Measurements from ENCODE around the gene TWF2.

The TWF2 gene

DNA sequence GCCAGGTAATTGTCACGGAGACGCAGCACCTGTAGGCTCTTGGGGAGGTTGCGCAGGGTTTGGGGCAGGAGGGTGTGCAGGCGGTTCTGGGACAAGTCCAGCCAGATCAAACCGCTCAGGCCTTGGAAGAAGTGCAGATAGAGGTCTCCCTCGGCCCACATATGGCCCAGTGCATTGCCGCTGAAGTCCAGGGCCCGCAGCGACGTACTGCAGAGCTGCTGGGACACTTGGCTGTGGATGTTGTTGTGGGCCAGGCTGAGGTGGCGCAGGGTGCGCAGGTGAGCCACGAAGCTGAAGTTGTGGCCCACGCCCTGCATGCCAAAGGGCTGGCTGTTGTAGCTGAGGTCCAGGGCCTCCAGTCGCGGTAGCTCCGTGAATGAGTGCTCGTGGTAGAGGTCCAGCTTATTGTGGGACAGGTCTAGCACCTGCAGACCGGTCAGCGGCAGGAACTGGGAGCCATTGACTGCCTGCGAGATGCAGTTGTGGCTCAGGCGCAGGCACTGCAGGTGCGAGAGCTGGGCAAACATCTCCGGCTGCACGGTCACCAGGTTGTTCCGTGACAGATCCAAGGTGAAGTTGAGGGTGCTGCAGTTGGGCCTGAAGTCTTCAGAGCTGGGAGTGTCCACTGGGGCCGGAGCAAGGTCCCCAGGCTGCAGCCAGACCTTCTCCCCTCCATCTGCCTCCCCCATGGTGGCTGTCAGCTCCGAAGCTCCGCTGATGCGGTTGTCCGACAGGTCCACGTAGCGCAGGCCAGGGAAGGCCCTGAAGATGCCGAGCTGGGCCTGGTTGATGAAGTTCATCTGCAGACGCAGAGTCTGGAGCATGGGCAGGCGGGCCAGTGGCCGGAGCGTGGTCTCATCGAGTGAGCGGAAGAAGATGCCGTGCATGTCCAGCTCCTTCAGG lies 16.4 kb downstream of the TWF2 start:
- DNase-seq (ENCODE audit: low read depth): no peak

DNA sequence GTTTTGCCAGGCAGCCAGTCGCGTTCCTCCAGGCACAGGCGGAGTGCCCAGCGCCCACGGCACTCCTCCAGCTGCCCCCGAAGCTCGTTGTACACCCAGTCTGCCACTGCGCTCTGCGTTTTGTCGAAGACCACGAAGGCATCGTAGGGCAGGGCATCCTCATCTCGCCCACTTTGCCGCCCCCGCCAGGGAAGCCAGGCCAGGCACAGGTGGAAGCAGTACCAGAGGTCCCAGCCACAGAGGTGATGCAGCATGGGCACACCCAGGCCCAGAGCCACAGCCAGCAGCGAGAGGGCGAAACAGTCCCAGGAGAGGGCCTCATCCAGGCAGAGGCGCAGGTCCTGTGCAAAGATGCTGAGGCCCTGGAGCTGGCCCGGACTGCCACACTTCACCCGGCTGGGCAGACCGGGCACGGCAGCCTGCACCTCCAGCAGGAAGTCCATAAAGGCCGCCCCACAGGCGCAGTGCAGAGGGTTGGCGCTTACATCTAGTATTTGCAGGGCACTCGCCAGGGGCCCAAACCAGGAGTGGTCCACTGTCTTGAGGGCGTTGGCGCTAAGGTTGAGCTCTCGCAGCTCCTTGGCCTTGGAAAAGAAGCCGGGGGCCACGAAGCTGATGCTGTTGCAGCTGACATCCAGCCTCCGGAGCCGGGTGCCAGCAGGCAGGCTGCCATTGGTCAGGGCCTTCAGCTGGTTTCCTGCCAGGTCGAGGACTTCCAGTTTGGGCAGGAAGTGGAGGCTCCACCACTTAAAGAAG lies 17.2 kb downstream of the TWF2 start:
- peak; percentile 44 for DNase-seq (ENCODE audit: low read depth)

- DNase-seq (ENCODE audit: low read depth): no peak
These were observed 17.8 kb downstream of the TWF2 start for GRCh38 chr3:52221141-52221562.

- DNase-seq (ENCODE audit: low read depth): peak; percentile 89
These were observed 18.5 kb downstream of the TWF2 start for GRCh38 chr3:52220380-52221026.

DNA sequence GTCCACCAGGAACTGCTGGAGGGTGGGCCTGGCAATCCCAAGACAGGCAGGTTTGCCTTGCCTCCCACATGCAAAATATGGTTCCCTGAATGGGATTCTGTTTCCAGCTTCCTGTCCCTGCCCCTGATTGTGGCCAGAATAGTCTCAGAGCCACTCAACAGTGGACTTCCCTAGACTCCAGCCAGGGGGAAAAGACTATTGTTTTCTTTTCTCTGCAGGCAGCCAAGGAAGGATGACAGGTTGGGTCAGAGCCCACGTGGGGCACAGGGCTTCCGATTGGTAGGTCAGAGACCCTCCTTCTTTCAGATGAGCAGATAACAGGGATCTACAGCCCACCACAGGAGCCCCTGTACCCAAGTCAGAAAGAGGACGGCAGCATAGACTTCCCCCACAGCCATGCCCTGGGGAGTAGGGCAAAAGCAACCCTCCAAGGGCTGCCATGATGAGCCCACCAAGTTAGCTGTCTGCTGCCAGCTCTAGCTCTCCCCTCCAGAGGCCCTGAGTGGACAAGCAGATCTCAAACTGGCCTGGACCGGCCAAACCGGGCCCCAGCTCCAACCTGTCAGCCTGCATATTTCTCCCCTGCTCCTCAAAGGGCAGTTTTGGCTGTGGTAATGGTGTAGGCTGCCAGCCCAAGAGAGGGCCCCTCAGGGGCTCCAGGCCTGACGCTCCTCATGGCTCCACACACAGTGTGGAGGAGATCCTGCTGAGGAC lies 19.9 kb downstream of the TWF2 start:
- DNase-seq (ENCODE audit: low read depth): no peak

GRCh38 chr3:52218454-52218853 lies 20.5 kb downstream of the TWF2 start:
- DNase-seq (ENCODE audit: low read depth): no peak

DNA sequence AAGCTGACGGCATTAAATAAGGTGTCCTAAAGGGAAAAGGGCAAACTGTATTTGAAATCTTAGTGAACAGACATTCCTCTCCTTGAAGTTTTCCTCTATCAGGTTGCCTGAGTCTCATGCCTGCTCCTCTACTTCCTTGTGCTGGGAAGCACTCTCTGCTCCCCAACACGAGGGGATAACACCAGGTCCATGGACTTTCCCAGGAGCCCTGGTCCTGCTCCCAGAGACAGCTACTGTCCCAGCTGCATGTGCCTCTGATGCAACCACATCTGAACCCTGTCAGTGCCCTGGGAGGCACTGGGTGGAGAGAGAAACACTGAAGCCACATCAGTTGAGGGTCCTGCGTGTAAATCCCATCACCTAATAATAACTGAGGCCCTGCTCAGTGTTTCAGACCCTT lies 20.9 kb downstream of the TWF2 start:
- no peak for DNase-seq (ENCODE audit: low read depth)

DNA sequence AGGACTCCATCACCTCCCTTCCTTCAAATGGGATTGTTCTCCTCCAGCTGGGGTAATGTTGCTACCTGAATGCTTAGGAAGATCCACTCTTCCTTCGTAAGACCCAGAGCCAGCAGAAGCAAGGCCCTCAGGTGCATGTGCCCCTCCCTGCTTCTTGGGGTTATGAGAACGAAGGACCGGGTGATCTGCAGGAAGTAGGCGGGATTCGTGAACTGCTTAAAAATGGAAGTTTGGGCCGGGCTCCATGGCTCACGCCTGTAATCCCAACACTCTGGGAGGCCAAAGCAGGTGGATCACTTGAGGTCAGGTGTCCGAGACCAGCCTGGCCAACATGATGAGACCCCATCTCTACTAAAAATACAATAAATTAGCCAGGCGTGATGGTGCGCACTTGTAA lies 21.6 kb downstream of the TWF2 start:
- no peak for DNase-seq (ENCODE audit: low read depth)

DNA sequence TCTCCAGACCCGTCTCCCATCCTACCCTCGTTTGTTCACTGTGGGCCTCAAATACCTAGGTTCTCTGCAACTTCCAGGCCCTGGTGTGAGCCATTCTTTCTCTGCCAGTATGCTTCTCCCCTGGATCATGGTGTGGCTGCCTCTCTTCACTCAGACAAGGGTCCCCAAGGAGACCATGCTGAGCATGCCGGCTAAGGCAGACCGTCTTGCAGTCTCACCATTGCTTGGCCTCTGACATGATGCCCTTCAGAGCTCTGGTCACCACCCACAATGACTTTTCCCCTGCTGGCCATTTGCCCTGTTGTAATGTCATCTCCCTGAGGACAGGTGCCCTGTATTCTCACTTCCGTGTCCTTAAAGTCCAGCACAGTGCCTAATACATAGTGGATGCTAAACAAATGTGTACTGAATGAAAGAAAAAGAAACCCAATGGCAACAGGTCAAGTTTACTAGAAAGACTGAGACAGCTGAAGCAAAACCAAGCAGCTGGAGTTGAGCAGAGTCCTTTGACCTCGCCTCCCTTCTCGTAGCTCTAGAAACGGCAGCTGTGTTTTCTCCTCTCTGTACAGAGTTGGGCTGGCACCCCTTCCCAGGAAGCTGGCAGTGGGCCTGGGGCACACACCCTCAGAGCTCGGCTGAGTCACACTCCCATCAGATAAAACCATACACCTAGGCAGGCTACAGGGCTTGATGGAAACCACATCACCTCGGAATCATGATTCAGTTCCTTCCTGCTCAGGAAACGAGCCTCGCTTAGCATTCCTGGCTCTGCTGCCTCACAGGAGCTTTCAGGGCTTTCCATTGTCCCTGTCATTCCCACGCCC lies 22.2 kb downstream of the TWF2 start:
- peak; percentile 55 for DNase-seq (ENCODE audit: low read depth)

GRCh38 chr3:52215351-52215750 lies 23.6 kb downstream of the TWF2 start:
- no peak for DNase-seq (ENCODE audit: low read depth)

DNA sequence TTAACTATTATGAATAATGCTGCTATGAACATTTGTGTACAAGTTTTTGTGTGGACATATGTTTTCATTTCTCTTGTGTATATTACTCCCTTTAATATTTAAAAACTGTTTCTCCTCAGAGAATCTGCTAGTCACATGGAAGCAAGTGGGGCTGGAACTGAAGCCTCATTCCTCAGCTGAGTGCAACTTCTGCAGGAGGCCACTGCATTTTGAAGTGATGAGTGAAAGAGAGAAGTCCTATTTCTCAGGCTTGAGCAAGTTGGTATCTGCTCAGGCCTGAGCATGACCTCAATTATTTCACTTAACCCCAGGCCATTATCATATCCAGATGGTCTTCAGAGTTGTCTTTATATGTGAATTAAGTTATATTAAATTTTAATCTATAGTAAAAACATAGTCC lies 25.1 kb downstream of the TWF2 start:
- no peak for DNase-seq (ENCODE audit: low read depth)

GRCh38 chr3:52213005-52213404 lies 26.0 kb downstream of the TWF2 start:
- no peak for DNase-seq (ENCODE audit: low read depth)

- DNase-seq (ENCODE audit: low read depth): no peak
These were observed 27.6 kb downstream of the TWF2 start for GRCh38 chr3:52211268-52211891.

DNA sequence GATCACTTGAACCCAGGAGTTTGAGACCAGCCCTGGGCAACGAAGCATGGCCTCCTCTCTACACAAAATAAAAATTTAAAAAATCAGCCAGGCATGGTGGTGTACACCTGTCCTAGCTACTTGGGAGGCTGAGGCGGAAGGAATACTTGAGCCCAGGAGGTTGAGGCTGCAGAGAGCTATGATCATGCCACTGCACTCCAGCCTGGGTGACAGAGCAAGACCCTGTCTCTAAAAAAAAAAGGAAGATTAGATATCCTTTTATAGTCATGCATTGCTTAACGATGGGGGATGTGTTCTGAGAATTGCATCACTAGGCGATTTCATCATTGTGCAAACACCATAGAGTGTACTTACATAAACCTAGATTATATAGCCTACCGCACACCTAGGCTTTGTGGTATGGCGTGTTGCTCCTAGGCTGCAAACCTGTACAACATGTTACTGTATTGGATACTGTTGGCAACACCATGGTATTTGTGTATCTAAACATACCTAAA lies 28.4 kb downstream of the TWF2 start:
- DNase-seq (ENCODE audit: low read depth): no peak

DNA sequence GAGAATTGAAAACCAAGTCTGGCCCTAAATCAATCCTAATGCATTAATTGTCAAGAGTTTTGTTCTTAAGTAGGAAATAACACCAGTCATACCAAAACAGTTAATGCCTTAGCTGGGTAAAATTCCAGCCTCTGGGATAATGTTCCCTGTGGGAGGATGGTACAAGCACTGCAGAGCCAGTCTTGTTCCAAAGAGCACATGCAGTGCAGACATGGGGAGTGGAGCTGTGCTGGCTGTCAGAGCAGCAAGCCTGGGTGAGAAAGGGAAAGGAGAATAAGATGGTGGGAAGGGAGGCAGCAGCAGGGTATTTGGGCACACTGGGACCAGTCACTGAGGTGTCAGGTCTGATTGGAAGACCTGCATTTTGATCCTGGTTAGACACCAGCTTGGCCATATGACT lies 28.9 kb downstream of the TWF2 start:
- DNase-seq (ENCODE audit: low read depth): no peak

DNA sequence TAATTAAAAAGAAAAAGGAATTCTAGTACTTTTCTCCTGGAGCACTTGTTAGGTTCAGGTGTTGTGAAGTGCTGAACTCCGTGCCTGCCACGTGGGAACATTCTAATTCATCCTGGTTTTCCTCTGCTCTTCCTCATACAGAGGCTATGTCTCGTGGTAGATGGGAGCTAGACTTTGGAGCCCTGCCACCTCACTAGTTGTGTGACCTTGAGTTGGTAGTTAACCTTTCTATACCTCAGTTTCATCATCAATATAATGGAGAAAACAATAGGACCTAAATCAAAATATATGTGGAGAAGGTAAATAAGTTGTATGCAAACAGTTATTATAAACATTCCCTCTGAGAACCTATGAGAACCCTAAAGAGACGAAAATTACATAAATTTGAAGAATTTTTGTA lies 30.4 kb downstream of the TWF2 start:
- DNase-seq (ENCODE audit: low read depth): no peak

GRCh38 chr3:52205727-52206372 lies 33.1 kb downstream of the TWF2 start:
- DNase-seq (ENCODE audit: low read depth): no peak

DNA sequence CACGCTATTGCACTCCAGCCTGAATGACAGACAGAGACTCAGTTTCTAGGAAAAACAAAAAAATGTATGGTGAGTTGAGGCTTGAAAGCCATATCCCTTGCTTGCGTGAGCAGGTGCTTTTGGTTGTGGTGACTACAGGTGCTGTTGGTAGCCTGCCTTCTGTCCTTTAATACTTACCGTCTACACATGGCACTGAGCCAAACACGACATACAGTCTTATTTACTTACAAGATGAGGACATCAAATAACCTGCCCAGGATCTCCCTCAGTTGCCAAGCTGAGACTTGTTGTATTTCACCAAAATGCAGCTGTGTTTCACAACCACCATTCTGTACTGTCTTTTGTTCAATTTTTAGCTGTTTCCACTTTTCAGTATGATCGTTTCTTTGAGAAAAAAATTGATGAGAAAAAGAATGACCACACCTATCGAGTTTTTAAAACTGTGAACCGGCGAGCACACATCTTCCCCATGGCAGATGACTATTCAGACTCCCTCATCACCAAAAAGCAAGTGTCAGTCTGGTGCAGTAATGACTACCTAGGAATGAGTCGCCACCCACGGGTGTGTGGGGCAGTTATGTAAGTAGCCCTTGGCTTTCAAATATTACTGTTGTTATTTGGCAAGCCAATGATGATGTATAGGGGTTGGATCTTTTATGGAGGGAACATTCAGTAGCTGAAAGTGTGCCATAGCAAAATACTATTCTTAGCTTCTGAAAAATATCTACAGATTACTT lies 34.5 kb downstream of the TWF2 start:
- DNase-seq (ENCODE audit: low read depth): no peak

GRCh38 chr3:52203701-52204100 lies 35.3 kb downstream of the TWF2 start:
- DNase-seq (ENCODE audit: low read depth): no peak

All from activated T-cell treated with anti-CD3 and anti-CD28 coated beads for 1 hour (primary cell).